ENCODE results near the gene LDHAL6A.

DNA sequence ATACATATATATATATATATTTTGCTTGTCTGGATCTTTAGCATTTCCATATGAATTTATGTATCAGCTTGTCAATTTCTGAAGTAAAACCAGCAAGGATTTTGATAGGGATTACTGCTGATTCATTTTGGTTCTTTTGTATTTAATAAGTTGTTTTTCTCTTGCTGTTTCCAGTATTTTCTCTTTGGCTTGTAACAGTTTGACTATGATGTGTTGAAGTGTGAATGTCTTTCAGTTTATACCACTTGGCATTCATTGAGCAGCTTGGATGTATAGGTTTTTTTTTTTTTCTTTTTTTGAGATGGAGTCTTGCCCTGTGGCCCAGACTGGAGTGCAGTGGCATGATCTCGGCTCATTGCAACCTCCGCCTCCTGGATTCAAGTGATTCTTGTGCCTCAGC, 12.4 kb downstream of the LDHAL6A start:
- TF ChIP-seq, protein P1, sequence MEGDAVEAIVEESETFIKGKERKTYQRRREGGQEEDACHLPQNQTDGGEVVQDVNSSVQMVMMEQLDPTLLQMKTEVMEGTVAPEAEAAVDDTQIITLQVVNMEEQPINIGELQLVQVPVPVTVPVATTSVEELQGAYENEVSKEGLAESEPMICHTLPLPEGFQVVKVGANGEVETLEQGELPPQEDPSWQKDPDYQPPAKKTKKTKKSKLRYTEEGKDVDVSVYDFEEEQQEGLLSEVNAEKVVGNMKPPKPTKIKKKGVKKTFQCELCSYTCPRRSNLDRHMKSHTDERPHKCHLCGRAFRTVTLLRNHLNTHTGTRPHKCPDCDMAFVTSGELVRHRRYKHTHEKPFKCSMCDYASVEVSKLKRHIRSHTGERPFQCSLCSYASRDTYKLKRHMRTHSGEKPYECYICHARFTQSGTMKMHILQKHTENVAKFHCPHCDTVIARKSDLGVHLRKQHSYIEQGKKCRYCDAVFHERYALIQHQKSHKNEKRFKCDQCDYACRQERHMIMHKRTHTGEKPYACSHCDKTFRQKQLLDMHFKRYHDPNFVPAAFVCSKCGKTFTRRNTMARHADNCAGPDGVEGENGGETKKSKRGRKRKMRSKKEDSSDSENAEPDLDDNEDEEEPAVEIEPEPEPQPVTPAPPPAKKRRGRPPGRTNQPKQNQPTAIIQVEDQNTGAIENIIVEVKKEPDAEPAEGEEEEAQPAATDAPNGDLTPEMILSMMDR (CRISPR knock-in tag; IDR thresholded peaks at IDR 0.05), result no peak
- TF ChIP-seq, protein P2, sequence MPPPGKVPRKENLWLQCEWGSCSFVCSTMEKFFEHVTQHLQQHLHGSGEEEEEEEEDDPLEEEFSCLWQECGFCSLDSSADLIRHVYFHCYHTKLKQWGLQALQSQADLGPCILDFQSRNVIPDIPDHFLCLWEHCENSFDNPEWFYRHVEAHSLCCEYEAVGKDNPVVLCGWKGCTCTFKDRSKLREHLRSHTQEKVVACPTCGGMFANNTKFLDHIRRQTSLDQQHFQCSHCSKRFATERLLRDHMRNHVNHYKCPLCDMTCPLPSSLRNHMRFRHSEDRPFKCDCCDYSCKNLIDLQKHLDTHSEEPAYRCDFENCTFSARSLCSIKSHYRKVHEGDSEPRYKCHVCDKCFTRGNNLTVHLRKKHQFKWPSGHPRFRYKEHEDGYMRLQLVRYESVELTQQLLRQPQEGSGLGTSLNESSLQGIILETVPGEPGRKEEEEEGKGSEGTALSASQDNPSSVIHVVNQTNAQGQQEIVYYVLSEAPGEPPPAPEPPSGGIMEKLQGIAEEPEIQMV (CRISPR knock-in tag; IDR thresholded peaks at IDR 0.05; ENCODE audit: low read depth), result no peak
- TF ChIP-seq, protein P3, sequence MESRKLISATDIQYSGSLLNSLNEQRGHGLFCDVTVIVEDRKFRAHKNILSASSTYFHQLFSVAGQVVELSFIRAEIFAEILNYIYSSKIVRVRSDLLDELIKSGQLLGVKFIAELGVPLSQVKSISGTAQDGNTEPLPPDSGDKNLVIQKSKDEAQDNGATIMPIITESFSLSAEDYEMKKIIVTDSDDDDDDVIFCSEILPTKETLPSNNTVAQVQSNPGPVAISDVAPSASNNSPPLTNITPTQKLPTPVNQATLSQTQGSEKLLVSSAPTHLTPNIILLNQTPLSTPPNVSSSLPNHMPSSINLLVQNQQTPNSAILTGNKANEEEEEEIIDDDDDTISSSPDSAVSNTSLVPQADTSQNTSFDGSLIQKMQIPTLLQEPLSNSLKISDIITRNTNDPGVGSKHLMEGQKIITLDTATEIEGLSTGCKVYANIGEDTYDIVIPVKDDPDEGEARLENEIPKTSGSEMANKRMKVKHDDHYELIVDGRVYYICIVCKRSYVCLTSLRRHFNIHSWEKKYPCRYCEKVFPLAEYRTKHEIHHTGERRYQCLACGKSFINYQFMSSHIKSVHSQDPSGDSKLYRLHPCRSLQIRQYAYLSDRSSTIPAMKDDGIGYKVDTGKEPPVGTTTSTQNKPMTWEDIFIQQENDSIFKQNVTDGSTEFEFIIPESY (CRISPR knock-in tag; IDR thresholded peaks at IDR 0.05), result no peak
- TF ChIP-seq ZNF660 (CRISPR knock-in tag; IDR thresholded peaks at IDR 0.05; ENCODE audit: borderline replicate concordance, low read depth), result no peak
- no peak for TF ChIP-seq ZNF274 (CRISPR knock-in tag; IDR thresholded peaks at IDR 0.05)
- TF ChIP-seq KDM4B (CRISPR knock-in tag; IDR thresholded peaks at IDR 0.05), result no peak
- no peak for TF ChIP-seq FOSL1 (CRISPR knock-in tag; IDR thresholded peaks at IDR 0.05; ENCODE audit: borderline replicate concordance)
- no peak for TF ChIP-seq RAD21 (CRISPR knock-in tag; IDR thresholded peaks at IDR 0.05)
- no peak for TF ChIP-seq THYN1 (CRISPR knock-in tag; IDR thresholded peaks at IDR 0.05; ENCODE audit: borderline replicate concordance, low read depth)
- no peak for TF ChIP-seq TCF7 (IDR thresholded peaks at IDR 0.05; ENCODE audit: low read depth)
- no peak for TF ChIP-seq ZNF792 (CRISPR knock-in tag; IDR thresholded peaks at IDR 0.05)

Data from HepG2 (cell line).